HepG2 (cell line): Measurements from ENCODE around the gene ZNF846. TPM values are rescaled to one million over a fixed set of nuclear protein-coding genes. Genes with fewer than 3 reads are reported as not detected.

Experiments used
- AGO2 ChIP-seq: fragments of 200-400 bp; formaldehyde crosslinking; optimal IDR thresholded peaks from 2 replicates; pipeline ENCODE3; 2017; ENCODE audit warnings: mild to moderate bottlenecking, low read depth, low read length, moderate library complexity
- ARNT2 ChIP-seq: sonication (generic); formaldehyde crosslinking; IDR thresholded peaks from 2 replicates; pipeline ENCODE4 v1.8.0; 2022; ENCODE audit warnings: mild to moderate bottlenecking, low read depth, missing genetic modification reagents, moderate library complexity
- DNMT1 ChIP-seq: sonication (generic); formaldehyde crosslinking; IDR thresholded peaks from 2 replicates; pipeline ENCODE4 v1.5.1; 2020; ENCODE audit warnings: mild to moderate bottlenecking, missing genetic modification reagents
- ETV5 ChIP-seq: IDR thresholded peaks from 2 replicates; pipeline ENCODE4 v1.6.1; 2018; ENCODE audit warnings: missing biosample characterization, missing genetic modification reagents, inconsistent platforms, borderline replicate concordance
- GFI1 ChIP-seq: sonication (generic); formaldehyde crosslinking; IDR thresholded peaks from 2 replicates; pipeline ENCODE4 v1.5.0; 2020; ENCODE audit warnings: missing genetic modification reagents, mild to moderate bottlenecking, borderline replicate concordance
- KLF16 ChIP-seq, 2 experiments: sonication (generic) in 1 of 2; formaldehyde crosslinking in 1 of 2; IDR thresholded peaks; 2 replicates each; pipeline versions ENCODE4 v1.6.1 to v1.8.0; 2016 to 2023; ENCODE audit warnings: missing genetic modification reagents in 2 of 2, missing compliant biosample characterization in 1 of 2
- MTA1 ChIP-seq: sonication (generic); formaldehyde crosslinking; IDR thresholded peaks from 2 replicates; pipeline ENCODE4 v1.4.0; 2020; ENCODE audit warnings: missing genetic modification reagents, mild to moderate bottlenecking, borderline replicate concordance
- PCBP1 ChIP-seq: fragments of 200-400 bp; formaldehyde crosslinking; IDR thresholded peaks from 2 replicates; pipeline ENCODE4 v1.6.1; 2017; ENCODE audit warnings: mild to moderate bottlenecking, low read depth, low read length, borderline replicate concordance
- RAD51 ChIP-seq: fragments of 450-650 bp; IDR thresholded peaks from 2 replicates; pipeline ENCODE4 v1.6.1; 2016; ENCODE audit warnings: borderline replicate concordance
- REPIN1 ChIP-seq: sonication (generic); formaldehyde crosslinking; IDR thresholded peaks from 2 replicates; pipeline ENCODE4 v1.8.0; 2022; ENCODE audit warnings: missing genetic modification reagents, low read depth, mild to moderate bottlenecking, borderline replicate concordance
- RFX5 ChIP-seq: IDR thresholded peaks from 2 replicates; pipeline ENCODE4 v1.6.1; 2011; ENCODE audit warnings: low read depth, low read length, improper control_type of control experiment
- SALL1 ChIP-seq: sonication (generic); formaldehyde crosslinking; IDR thresholded peaks from 2 replicates; pipeline ENCODE4 v1.8.0; 2022; ENCODE audit warnings: mild to moderate bottlenecking, missing genetic modification reagents
- SPEN ChIP-seq: sonication (generic); formaldehyde crosslinking; IDR thresholded peaks from 2 replicates; pipeline ENCODE4 v1.5.1; 2020; ENCODE audit warnings: low read depth, mild to moderate bottlenecking, missing genetic modification reagents
- SRSF9 ChIP-seq: fragments of 200-400 bp; formaldehyde crosslinking; IDR thresholded peaks from 2 replicates; pipeline ENCODE4 v1.6.1; 2018; ENCODE audit warnings: borderline replicate concordance, mild to moderate bottlenecking, low read depth, low read length; ENCODE audit not compliant: insufficient read depth, poor library complexity, severe bottlenecking
- STAG1 ChIP-seq: sonication (generic); formaldehyde crosslinking; IDR thresholded peaks from 2 replicates; pipeline ENCODE4 v1.4.0; 2020; ENCODE audit warnings: missing genetic modification reagents
- TRIM24 ChIP-seq: sonication (generic); formaldehyde crosslinking; IDR thresholded peaks from 2 replicates; pipeline ENCODE4 v1.8.0; 2022; ENCODE audit warnings: mild to moderate bottlenecking, missing genetic modification reagents
- ZBTB20 ChIP-seq: sonication (generic); formaldehyde crosslinking; IDR thresholded peaks from 2 replicates; pipeline ENCODE4 v1.8.1; 2023; ENCODE audit warnings: missing genetic modification reagents, low read depth, mild to moderate bottlenecking, borderline replicate concordance
- ZKSCAN5 ChIP-seq: sonication (generic); formaldehyde crosslinking; IDR thresholded peaks from 2 replicates; pipeline ENCODE4 v1.5.1; 2020; ENCODE audit warnings: mild to moderate bottlenecking, missing genetic modification reagents
- ZNF460 ChIP-seq: sonication (generic); formaldehyde crosslinking; IDR thresholded peaks from 2 replicates; pipeline ENCODE4 v1.5.1; 2020; ENCODE audit warnings: missing genetic modification reagents, mild to moderate bottlenecking, borderline replicate concordance
- ZNF501 ChIP-seq: sonication (generic); formaldehyde crosslinking; IDR thresholded peaks from 2 replicates; pipeline ENCODE4 v1.5.1; 2020; ENCODE audit warnings: mild to moderate bottlenecking, moderate library complexity, missing genetic modification reagents
- ZSCAN9 ChIP-seq: IDR thresholded peaks from 2 replicates; pipeline ENCODE4 v1.6.1; 2016; ENCODE audit warnings: borderline replicate concordance
- polyA plus RNA-seq, 8 experiments: library from polyadenylated mRNA; depleted of rRNA in 3 of 8; stranded (reverse) in 7 of 8; unstranded in 1 of 8; fragments of >200 nt; fragmentation: Illumina TruSeq in 4 of 8; extraction: Trizol in 4 of 8; gene quantifications; 2 replicates each; pipeline versions ENCODE4 v1.2.1 to v1.2.3, GENCODE V29; 2011 to 2016; ENCODE audit warnings: low read depth in 4 of 8, missing spikeins in 1 of 8, mixed read lengths in 1 of 8; ENCODE audit not compliant: insufficient read depth in 1 of 8
- total RNA-seq, 5 experiments: library from RNA; depleted of rRNA; stranded (reverse); fragments of >200 nt; fragmentation: Illumina TruSeq; extraction: Trizol; gene quantifications; 2 replicates each; pipeline ENCODE4 v1.2.3, GENCODE V29; 2016; ENCODE audit warnings: low read depth in 1 of 5
- TF ChIP-seq, protein P1 (sequence below): IDR thresholded peaks from 2 replicates; pipeline ENCODE4 v1.6.1; 2018; ENCODE audit warnings: missing genetic modification reagents, mild to moderate bottlenecking, missing compliant biosample characterization
- TF ChIP-seq, protein P2 (sequence below): sonication (generic); formaldehyde crosslinking; IDR thresholded peaks from 2 replicates; pipeline ENCODE4 v1.4.0; 2020; ENCODE audit warnings: mild to moderate bottlenecking, missing genetic modification reagents
- TF ChIP-seq, protein P3 (sequence below): sonication (generic); formaldehyde crosslinking; IDR thresholded peaks from 2 replicates; pipeline ENCODE4 v1.4.0; 2020; ENCODE audit warnings: missing genetic modification reagents

Gene ZNF846
- total and polyA plus RNA-seq, 2 of the 13 experiments (the other 11 are each of a cell fraction or from before 2014, with no cell fraction given), result 4.8 to 5.4 TPM

DNA sequence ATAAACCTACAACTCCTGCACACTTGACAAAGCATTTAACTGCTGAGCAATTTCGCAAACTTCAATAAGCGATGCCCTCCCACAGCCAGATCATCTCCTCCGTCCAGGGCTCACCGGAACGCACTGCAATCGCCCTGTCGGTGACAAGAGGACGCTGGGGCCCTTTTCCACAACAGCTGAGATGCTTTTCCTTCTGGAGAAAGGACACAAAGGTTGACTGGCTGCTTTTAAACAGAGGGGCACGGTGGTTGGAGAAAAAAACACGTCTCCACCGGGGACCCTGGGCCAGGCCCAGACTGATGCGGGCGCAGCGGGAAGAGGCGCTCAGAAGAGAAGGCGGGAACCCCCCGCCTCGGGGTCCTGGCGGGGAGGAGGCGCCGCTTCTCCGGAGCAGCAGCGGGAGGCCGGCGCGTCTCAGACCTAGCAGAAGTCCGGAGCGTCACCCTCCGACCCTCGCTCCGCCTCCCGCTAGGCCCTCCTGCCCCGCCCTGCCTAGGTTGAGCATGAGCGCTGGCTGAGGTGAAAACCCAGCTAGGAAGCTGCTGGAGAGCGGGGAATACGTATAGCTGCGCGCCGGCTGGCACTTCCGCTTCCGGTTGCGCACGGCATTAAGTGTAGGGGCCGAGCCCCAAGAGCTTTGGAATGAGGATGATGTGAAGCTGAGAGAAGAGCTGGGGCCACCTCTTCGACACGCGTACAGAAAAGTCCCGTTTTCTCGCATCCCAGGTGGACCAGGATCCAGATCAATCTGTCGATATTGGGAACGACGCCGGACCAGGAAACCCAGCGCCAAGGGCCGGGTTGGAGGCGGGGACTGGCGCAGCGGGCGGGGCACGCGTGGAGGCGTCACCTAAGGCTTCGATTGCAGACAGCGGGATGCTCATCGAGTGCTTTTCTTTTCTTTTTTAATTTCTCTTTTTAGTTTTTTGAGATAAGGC is at the start of gene ZNF846 (continued):
- TF ChIP-seq, protein P1, sequence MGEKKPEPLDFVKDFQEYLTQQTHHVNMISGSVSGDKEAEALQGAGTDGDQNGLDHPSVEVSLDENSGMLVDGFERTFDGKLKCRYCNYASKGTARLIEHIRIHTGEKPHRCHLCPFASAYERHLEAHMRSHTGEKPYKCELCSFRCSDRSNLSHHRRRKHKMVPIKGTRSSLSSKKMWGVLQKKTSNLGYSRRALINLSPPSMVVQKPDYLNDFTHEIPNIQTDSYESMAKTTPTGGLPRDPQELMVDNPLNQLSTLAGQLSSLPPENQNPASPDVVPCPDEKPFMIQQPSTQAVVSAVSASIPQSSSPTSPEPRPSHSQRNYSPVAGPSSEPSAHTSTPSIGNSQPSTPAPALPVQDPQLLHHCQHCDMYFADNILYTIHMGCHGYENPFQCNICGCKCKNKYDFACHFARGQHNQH (CRISPR knock-in tag), result peak; percentile 96
- peak; percentile 67; the same call in 1 of the 2 replicates for TF ChIP-seq ZNF501 (CRISPR knock-in tag)
- TF ChIP-seq, protein P2, sequence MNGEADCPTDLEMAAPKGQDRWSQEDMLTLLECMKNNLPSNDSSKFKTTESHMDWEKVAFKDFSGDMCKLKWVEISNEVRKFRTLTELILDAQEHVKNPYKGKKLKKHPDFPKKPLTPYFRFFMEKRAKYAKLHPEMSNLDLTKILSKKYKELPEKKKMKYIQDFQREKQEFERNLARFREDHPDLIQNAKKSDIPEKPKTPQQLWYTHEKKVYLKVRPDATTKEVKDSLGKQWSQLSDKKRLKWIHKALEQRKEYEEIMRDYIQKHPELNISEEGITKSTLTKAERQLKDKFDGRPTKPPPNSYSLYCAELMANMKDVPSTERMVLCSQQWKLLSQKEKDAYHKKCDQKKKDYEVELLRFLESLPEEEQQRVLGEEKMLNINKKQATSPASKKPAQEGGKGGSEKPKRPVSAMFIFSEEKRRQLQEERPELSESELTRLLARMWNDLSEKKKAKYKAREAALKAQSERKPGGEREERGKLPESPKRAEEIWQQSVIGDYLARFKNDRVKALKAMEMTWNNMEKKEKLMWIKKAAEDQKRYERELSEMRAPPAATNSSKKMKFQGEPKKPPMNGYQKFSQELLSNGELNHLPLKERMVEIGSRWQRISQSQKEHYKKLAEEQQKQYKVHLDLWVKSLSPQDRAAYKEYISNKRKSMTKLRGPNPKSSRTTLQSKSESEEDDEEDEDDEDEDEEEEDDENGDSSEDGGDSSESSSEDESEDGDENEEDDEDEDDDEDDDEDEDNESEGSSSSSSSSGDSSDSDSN (CRISPR knock-in tag), result peak; percentile 99
- TF ChIP-seq SPEN (CRISPR knock-in tag), result peak; percentile 96
- TF ChIP-seq, protein P3, sequence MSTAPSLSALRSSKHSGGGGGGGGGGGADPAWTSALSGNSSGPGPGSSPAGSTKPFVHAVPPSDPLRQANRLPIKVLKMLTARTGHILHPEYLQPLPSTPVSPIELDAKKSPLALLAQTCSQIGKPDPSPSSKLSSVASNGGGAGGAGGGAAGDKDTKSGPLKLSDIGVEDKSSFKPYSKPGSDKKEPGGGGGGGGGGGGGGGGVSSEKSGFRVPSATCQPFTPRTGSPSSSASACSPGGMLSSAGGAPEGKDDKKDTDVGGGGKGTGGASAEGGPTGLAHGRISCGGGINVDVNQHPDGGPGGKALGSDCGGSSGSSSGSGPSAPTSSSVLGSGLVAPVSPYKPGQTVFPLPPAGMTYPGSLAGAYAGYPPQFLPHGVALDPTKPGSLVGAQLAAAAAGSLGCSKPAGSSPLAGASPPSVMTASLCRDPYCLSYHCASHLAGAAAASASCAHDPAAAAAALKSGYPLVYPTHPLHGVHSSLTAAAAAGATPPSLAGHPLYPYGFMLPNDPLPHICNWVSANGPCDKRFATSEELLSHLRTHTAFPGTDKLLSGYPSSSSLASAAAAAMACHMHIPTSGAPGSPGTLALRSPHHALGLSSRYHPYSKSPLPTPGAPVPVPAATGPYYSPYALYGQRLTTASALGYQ (CRISPR knock-in tag), result 0 out of 2 replicates have a peak, but pooled peaks have one; percentile 25
- TF ChIP-seq ZKSCAN5 (CRISPR knock-in tag), result 0 out of 2 replicates have a peak, but pooled peaks have one; percentile 16
- peak; percentile 29; the same call in 1 of the 2 replicates for TF ChIP-seq ZSCAN9 (CRISPR knock-in tag)
- 0 out of 2 replicates have a peak, but pooled peaks have one; percentile 37 for TF ChIP-seq RFX5
- TF ChIP-seq PCBP1, result no peak
- TF ChIP-seq DNMT1 (CRISPR knock-in tag), result no peak
- TF ChIP-seq MTA1 (CRISPR knock-in tag), result peak; percentile 65; the same call in 1 of the 2 replicates
- no peak for TF ChIP-seq ZBTB20 (CRISPR knock-in tag)
- no peak for TF ChIP-seq STAG1 (CRISPR knock-in tag)
- TF ChIP-seq GFI1, result peak; percentile 57; the same call in 1 of the 2 replicates
- TF ChIP-seq REPIN1 (CRISPR knock-in tag), result peak; percentile 66; the same call in 1 of the 2 replicates
- peak; percentile 86 for TF ChIP-seq SALL1
- no peak for TF ChIP-seq ZNF460 (CRISPR knock-in tag)
- TF ChIP-seq AGO2, result peak; percentile 88
- TF ChIP-seq TRIM24 (CRISPR knock-in tag), result no peak
- TF ChIP-seq SRSF9, result no peak
- TF ChIP-seq ARNT2 (CRISPR knock-in tag), result 0 out of 2 replicates have a peak, but pooled peaks have one; percentile 24
- peak in 1 of 2 experiments; percentile 92; a peak in 2 of 4 replicates for TF ChIP-seq KLF16 (CRISPR knock-in tag; IDR thresholded peaks at IDR 0.05)
- TF ChIP-seq ETV5 (CRISPR knock-in tag), result peak; percentile 84
- no peak for TF ChIP-seq RAD51
